ENCODE data around the gene RESP18.

Gene RESP18

DNA sequence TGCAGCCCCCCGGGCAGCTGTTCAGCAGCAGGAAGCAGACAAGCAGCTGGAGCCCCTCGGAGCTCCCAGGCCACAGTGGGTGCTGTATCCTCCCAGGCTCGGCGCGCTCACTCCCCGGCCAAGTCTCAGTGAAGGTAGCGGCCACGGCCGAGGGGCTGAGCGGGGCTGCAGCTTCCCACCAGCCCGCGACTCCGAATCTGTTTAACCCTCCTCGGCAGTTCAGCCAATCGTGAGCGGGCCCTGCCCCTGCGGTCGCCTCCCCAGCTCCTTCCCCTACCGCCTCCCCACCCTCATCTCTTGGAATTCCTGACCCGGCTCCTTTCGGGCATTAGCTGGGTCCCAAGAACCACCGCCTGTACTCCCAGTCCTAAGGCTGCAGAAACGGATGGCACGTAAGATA, at the start of gene RESP18:
TSS of gene RESP18 (minus strand) at position 203 of the 400 bp plus-strand sequence.
- Mint-ChIP-seq H3K36me3 (peaks cover 5 to 7% of the 10 kb centered on the region in 2 donors), H3K9me3 (peaks cover 13 to 17% of the 10 kb centered on the region in 2 donors), H3K27ac (no peak within 1 kb of the TSS), H3K4me3 (no peak within 1 kb of the TSS), H3K4me1 (peaks cover 0 to 7% of the 10 kb centered on the region in 2 donors), H3K27me3 (peaks cover 67 to 92% of the 10 kb centered on the region in 2 donors)
- ATAC-seq (replicated peaks) (no peak), DNase-seq (no peak)

DNA sequence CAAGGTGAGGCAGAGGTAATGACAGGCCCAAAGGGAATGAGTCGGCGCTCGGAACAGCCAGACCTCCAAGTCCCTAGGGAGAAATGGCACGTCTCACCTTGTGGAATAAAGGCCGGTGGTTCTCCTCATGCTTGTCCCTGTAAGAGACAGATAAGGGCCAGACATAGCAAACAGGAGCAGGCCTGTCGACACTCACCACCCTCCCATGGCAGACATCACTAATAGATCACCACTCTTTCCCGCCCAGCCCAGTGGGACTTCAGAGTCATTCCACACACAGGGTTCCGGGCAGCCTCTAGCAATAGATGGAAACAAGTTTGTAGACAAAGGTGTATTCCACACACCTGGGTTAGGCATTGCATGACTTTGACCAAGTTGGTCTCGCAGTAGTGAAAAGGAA, 48.9 kb upstream of the RESP18 start:
- no peak overlapping the region for H3K27ac Mint-ChIP-seq
- ATAC-seq (replicated peaks) (no peak), DNase-seq (no peak)
- no peak overlapping the region for H3K4me3 Mint-ChIP-seq
- H3K36me3 Mint-ChIP-seq = peaks cover 54 to 66% of the 10 kb centered on the region in 2 donors
- H3K4me1 Mint-ChIP-seq = peaks cover 8 to 12% of the 10 kb centered on the region in 2 donors
- no peaks in the 10 kb centered on the region for H3K27me3 Mint-ChIP-seq
- H3K9me3 Mint-ChIP-seq = no peaks in the 10 kb centered on the region

GRCh38 chr2:219380926-219381325, 48.4 kb upstream of the RESP18 start:
- ATAC-seq (replicated peaks) (no peak), DNase-seq (no peak)
- Mint-ChIP-seq H3K27me3 (no peaks in the 10 kb centered on the region), H3K36me3 (peaks cover 53 to 66% of the 10 kb centered on the region in 2 donors), H3K4me3 (no peak overlapping the region), H3K4me1 (peaks cover 7% of the 10 kb centered on the region in 2 donors), H3K27ac (no peak overlapping the region), H3K9me3 (no peaks in the 10 kb centered on the region)

DNA sequence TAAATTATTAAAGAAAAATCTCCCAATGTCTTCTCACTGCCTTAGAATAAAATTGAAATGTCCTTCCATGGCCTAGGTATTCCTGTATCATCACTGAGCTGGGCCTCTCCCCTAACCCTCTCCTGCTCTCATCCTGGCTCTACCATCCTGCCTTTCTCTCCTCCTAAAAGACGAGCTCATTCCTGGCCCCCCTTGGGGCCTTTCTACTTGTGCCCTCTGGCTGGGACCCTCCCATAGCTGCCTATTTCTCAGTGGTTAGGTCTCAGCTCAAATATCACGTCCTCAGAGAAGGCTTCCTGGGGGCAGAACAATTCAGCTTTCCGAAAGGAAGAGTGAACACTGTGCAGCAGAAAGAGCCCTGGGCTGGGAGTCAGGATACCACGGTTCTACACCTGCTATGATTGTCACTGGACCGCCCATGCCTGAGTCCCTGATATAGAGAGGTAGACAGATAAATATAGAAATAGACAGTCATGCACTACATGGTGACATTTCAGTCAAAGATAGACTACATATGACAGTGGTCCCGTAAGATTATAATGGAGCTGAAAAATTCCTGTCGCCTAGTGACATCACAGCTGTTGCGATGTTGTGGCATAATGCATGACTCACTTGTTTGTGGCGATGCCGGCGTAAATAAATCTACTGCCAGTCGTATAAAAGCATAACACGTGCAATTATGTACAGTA, 45.8 kb upstream of the RESP18 start:
- Mint-ChIP-seq H3K4me3 (no peak overlapping the region), H3K36me3 (peaks cover 54 to 65% of the 10 kb centered on the region in 2 donors), H3K27ac (no peak overlapping the region), H3K4me1 (peaks cover 1 to 5% of the 10 kb centered on the region in 2 donors), H3K9me3 (no peaks in the 10 kb centered on the region), H3K27me3 (no peaks in the 10 kb centered on the region)
- ATAC-seq (replicated peaks) (no peak), DNase-seq (no peak)

GRCh38 chr2:219369447-219369861, 36.9 kb upstream of the RESP18 start:
- no peak for ATAC-seq (replicated peaks)
- H3K9me3 Mint-ChIP-seq = no peaks in the 10 kb centered on the region
- H3K4me3 Mint-ChIP-seq = no peak overlapping the region
- H3K27me3 Mint-ChIP-seq = no peaks in the 10 kb centered on the region
- no peaks in the 10 kb centered on the region for H3K4me1 Mint-ChIP-seq
- no peak for DNase-seq
- no peak overlapping the region for H3K27ac Mint-ChIP-seq
- H3K36me3 Mint-ChIP-seq = peaks cover 12 to 32% of the 10 kb centered on the region in 2 donors

DNA sequence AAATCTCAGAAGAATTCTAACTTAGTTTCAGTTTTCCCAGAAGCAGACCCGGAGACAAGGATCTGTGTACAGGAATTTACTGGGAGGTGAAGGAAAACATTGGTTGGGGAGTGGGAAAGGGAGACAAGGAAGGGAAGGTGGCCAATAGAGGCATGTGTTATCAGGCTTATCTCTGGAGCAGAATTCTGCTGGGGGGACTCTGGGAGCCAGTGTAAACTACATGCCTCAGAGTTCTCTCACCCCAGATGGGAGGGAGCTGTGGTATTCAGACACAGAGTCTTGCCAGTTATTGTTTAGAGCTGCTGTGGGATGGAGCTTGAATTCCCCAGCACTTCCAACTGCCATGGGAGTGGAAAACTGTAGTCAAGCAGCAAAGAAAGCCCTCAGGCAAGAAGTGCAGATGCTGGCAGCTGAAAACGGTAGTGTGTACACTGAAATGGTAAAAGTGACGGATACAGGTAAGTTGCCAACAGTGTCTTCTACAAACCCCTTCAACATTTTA, 36.2 kb upstream of the RESP18 start:
- no peak for ATAC-seq (replicated peaks)
- no peaks in the 10 kb centered on the region for H3K27me3 Mint-ChIP-seq
- no peak overlapping the region for H3K4me3 Mint-ChIP-seq
- peaks cover 8 to 25% of the 10 kb centered on the region in 2 donors for H3K36me3 Mint-ChIP-seq
- DNase-seq = no peak
- no peaks in the 10 kb centered on the region for H3K9me3 Mint-ChIP-seq
- no peak overlapping the region for H3K27ac Mint-ChIP-seq
- H3K4me1 Mint-ChIP-seq = no peaks in the 10 kb centered on the region

- Mint-ChIP-seq H3K27ac (no peak overlapping the region), H3K4me1 (peaks cover 6 to 11% of the 10 kb centered on the region in 2 donors), H3K36me3 (peaks cover 6 to 17% of the 10 kb centered on the region in 2 donors), H3K27me3 (peaks cover 11 to 28% of the 10 kb centered on the region in 2 donors), H3K4me3 (no peak overlapping the region), H3K9me3 (no peaks in the 10 kb centered on the region)
- peak; percentile 89 to 90 for ATAC-seq (replicated peaks)
- DNase-seq = peak; percentile 23
Observed at GRCh38 chr2:219362524-219363164, 30.1 kb upstream of the RESP18 start.

DNA sequence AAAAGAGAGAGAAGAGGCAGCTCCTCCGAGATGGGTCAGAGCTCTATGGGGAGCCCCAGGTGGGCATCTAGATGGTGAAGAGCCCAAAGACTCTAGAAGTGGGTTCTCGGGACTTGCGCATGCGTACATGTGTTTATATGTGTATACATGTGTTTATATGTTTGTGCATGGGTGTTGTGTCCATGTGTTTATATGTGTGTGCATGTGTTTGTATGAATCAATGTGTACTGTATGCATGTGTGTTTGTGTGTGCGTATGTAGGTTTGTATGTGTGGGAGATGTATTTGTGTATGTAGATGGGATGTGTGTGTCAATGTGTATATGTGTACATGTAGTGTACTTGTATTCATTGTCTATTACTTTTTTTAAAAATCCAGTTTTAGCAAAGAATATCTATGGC, 29.5 kb upstream of the RESP18 start:
- ATAC-seq (replicated peaks) (no peak), DNase-seq (no peak)
- H3K4me3 Mint-ChIP-seq = no peak overlapping the region
- H3K27ac Mint-ChIP-seq = no peak overlapping the region
- no peaks in the 10 kb centered on the region for H3K9me3 Mint-ChIP-seq
- H3K4me1 Mint-ChIP-seq = peaks cover 6 to 11% of the 10 kb centered on the region in 2 donors
- peaks cover 11 to 34% of the 10 kb centered on the region in 2 donors for H3K27me3 Mint-ChIP-seq
- peaks cover 6 to 14% of the 10 kb centered on the region in 2 donors for H3K36me3 Mint-ChIP-seq

- peak overlapping the region; percentile 5 to 42 for H3K4me3 Mint-ChIP-seq
- peaks cover 41 to 70% of the 10 kb centered on the region in 2 donors for H3K27me3 Mint-ChIP-seq
- H3K9me3 Mint-ChIP-seq = no peaks in the 10 kb centered on the region
- peaks cover 5 to 13% of the 10 kb centered on the region in 2 donors for H3K36me3 Mint-ChIP-seq
- no peak for DNase-seq
- peak; percentile 55 to 58 for ATAC-seq (replicated peaks)
- H3K4me1 Mint-ChIP-seq = peaks cover 6 to 11% of the 10 kb centered on the region in 2 donors
- H3K27ac Mint-ChIP-seq = no peak overlapping the region
Observed at GRCh38 chr2:219358170-219359075, 25.9 kb upstream of the RESP18 start.

DNA sequence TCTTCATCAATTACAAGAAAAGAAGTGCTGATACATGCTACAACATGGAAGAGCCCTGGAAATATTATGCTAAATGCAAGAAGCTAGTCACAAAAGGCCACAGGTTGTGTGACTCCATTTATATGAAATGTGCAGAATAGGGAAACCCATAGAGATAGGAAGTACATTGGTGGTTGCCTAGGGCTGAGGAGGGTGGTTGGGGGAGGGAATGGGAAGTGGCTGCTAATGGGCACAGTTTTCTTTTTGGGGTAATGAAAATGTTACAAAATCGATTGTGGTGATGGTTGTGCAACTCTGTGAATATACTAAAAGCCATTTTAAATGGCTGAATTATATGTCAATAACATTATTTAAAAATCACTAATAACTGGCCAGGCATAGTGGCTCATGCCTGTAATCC, 24.3 kb upstream of the RESP18 start:
- H3K27me3 Mint-ChIP-seq = peaks cover 44 to 73% of the 10 kb centered on the region in 2 donors
- ATAC-seq (replicated peaks) (no peak), DNase-seq (no peak)
- peaks cover 3 to 6% of the 10 kb centered on the region in 2 donors for H3K4me1 Mint-ChIP-seq
- H3K4me3 Mint-ChIP-seq = no peak overlapping the region
- no peak overlapping the region for H3K27ac Mint-ChIP-seq
- peaks cover 2 to 3% of the 10 kb centered on the region in 2 donors for H3K36me3 Mint-ChIP-seq
- no peaks in the 10 kb centered on the region for H3K9me3 Mint-ChIP-seq

DNA sequence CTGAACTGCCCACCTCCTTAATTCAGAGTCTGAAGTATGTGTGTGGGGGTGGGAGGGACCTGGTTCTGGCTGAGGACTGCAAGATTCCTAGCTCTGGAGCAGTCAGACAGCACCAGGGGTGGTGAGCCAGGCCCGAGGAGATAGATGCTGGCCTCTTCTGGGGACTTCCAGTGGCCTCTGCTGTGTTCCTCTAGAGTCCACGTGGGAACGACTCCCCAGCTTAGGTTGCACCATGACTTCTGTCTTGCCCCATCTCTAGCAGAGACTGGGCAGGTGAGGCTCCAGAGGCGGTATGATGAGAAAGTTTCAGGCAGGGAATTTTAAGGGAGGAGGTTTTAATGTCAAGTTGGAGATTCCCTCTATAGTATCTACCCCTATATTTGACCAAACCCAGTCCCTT, 22.0 kb upstream of the RESP18 start:
- Mint-ChIP-seq H3K36me3 (no peaks in the 10 kb centered on the region), H3K4me3 (no peak overlapping the region), H3K27ac (no peak overlapping the region), H3K27me3 (peaks cover 46 to 67% of the 10 kb centered on the region in 2 donors), H3K9me3 (no peaks in the 10 kb centered on the region), H3K4me1 (peaks cover 3 to 6% of the 10 kb centered on the region in 2 donors)
- no peak for ATAC-seq (replicated peaks)
- DNase-seq = no peak

- Mint-ChIP-seq H3K4me3 (no peak overlapping the region), H3K4me1 (no peaks in the 10 kb centered on the region), H3K9me3 (no peaks in the 10 kb centered on the region), H3K36me3 (no peaks in the 10 kb centered on the region), H3K27ac (no peak overlapping the region), H3K27me3 (peaks cover 48 to 64% of the 10 kb centered on the region in 2 donors)
- ATAC-seq (replicated peaks) (no peak), DNase-seq (no peak)
Observed at GRCh38 chr2:219353129-219353528, 20.6 kb upstream of the RESP18 start.

DNA sequence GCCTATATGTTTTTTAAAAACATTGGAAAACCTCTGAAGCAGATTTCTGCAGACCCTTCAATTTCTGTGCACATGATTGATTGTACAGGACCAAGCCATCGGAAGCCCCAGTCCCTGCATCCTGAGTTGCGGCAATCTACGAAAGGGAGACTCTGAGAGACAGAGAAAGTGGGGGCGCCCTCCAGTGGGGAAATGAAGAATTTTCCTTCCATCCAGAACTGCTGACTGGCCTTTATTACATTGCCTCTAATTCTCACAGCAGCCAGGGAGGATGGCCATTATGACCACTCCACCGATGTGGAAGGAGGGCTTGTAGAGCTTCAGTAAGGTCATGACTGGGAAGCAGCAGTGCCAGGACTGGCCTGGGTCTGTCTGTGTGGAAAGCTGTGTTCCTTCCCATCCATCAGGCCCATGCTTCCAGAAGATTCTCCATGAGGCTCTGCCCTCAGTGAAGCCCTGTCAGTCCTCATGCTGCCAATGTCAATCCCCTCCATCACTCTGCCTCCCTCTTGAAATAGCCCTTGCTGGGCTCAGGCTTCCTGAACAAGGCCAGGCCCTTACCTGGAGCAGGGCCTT, 20.0 kb upstream of the RESP18 start:
- H3K27ac Mint-ChIP-seq = no peak overlapping the region
- H3K9me3 Mint-ChIP-seq = no peaks in the 10 kb centered on the region
- peaks cover 54 to 64% of the 10 kb centered on the region in 2 donors for H3K27me3 Mint-ChIP-seq
- H3K4me1 Mint-ChIP-seq = no peaks in the 10 kb centered on the region
- H3K4me3 Mint-ChIP-seq = no peak overlapping the region
- H3K36me3 Mint-ChIP-seq = no peaks in the 10 kb centered on the region
- ATAC-seq (replicated peaks) (peak; percentile 78 to 84), DNase-seq (peak; percentile 15)

Measured in stimulated activated naive B cell treated with anti-CD40 and anti-IgM and Interleukin-4, amounts not matched to agents 10 μg/mL and 1 μg/mL and 100 μg/mL, for 72 hours (primary cell).